GM23338 (cell line): ENCODE measurements around the gene SYNE1. TPM values are rescaled to one million over a fixed set of nuclear protein-coding genes. Genes with fewer than 3 reads are reported as not detected.

Experiments used
- ATAC-seq: fragments of 200-7000 bp; cut with Tn5 transposase; 3 replicates; pipeline ENCODE4 v1.9.1; 2020
- DNase-seq: peaks from one replicate; pipeline ENCODE4 v3.0.0-alpha.2; 2015; ENCODE audit warnings: low spot score
- H2AFZ ChIP-seq: fragments of 200-600 bp; sonication (generic); 2 replicates; pipeline ENCODE4 v1.8.0; 2016; ENCODE audit warnings: antibody characterized with exemption, mild to moderate bottlenecking, moderate library complexity
- H3F3A ChIP-seq: fragments of 200-600 bp; sonication (generic); replicated peaks from 2 replicates; pipeline ENCODE4 v1.8.0; 2017; ENCODE audit warnings: antibody characterized with exemption, mixed run types, low read depth
- H3K27ac ChIP-seq: fragments of 200-600 bp; sonication (generic); 2 replicates; pipeline ENCODE4 v1.6.1; 2016; ENCODE audit warnings: low read depth
- H3K27me3 ChIP-seq: fragments of 200-600 bp; sonication (generic); 2 replicates; pipeline ENCODE4 v1.8.0; 2016; ENCODE audit warnings: mild to moderate bottlenecking, mixed run types, moderate library complexity; ENCODE audit not compliant: insufficient read depth
- H3K36me3 ChIP-seq: fragments of 200-600 bp; sonication (generic); 2 replicates; pipeline ENCODE4 v1.8.0; 2016; ENCODE audit warnings: mild to moderate bottlenecking; ENCODE audit not compliant: insufficient read depth
- H3K4me1 ChIP-seq: fragments of 200-600 bp; sonication (generic); 2 replicates; pipeline ENCODE4 v1.8.0; 2016; ENCODE audit warnings: mild to moderate bottlenecking, moderate library complexity; ENCODE audit not compliant: insufficient read depth
- H3K4me2 ChIP-seq: fragments of 200-600 bp; sonication (generic); 2 replicates; pipeline ENCODE4 v1.7.1; 2017; ENCODE audit warnings: mixed run types
- H3K4me3 ChIP-seq: fragments of 200-600 bp; sonication (generic); 2 replicates; pipeline ENCODE4 v1.6.1; 2016; ENCODE audit warnings: mixed run types
- H3K79me2 ChIP-seq: fragments of 200-600 bp; sonication (generic); replicated peaks from 2 replicates; pipeline ENCODE4 v1.8.0; 2017; ENCODE audit warnings: mild to moderate bottlenecking; ENCODE audit not compliant: insufficient read depth
- H3K9me2 ChIP-seq: fragments of 200-600 bp; sonication (generic); 2 replicates; pipeline ENCODE4 v1.8.0; 2017; ENCODE audit not compliant: insufficient read depth
- H4K20me1 ChIP-seq: fragments of 200-600 bp; sonication (generic); replicated peaks from 2 replicates; pipeline ENCODE4 v1.8.0; 2017; ENCODE audit warnings: mild to moderate bottlenecking; ENCODE audit not compliant: insufficient read depth
- H3K27ac Mint-ChIP-seq: 2 replicates; pipeline ENCODE4 v1.8.0; 2020; ENCODE audit warnings: inconsistent platforms, mild to moderate bottlenecking, moderate library complexity, mixed read lengths
- H3K27me3 Mint-ChIP-seq: 3 replicates; pipeline ENCODE4 v1.8.0; 2022; ENCODE audit warnings: low read depth, mild to moderate bottlenecking, moderate library complexity, mixed read lengths, inconsistent platforms; ENCODE audit not compliant: insufficient read depth, poor library complexity
- H3K36me3 Mint-ChIP-seq: 3 replicates; pipeline ENCODE4 v1.8.0; 2021; ENCODE audit warnings: low read depth, mild to moderate bottlenecking, inconsistent platforms, moderate library complexity, mixed read lengths
- H3K4me1 Mint-ChIP-seq: 3 replicates; pipeline ENCODE4 v1.8.0; 2020; ENCODE audit warnings: mild to moderate bottlenecking, inconsistent platforms, mixed read lengths
- H3K4me3 Mint-ChIP-seq: 3 replicates; pipeline ENCODE4 v1.8.0; 2021; ENCODE audit warnings: moderate library complexity, mild to moderate bottlenecking, inconsistent platforms, mixed read lengths
- H3K9me3 Mint-ChIP-seq: 3 replicates; pipeline ENCODE4 v1.8.0; 2020; ENCODE audit warnings: moderate library complexity, mild to moderate bottlenecking, inconsistent platforms, mixed read lengths
- CREB1 ChIP-seq: fragments of 250-450 bp; sonication (Bioruptor Pico); IDR thresholded peaks from 2 replicates; pipeline ENCODE4 v1.5.0; 2020; ENCODE audit warnings: low read depth, mild to moderate bottlenecking, moderate library complexity
- CTCF ChIP-seq, 2 experiments: fragments of 200-600 bp in 1 of 2; sonication (generic) in 1 of 2; conservative IDR thresholded peaks; 2 replicates each; pipeline versions ENCODE4 v1.5.1 to v1.6.1; 2016 to 2017; ENCODE audit warnings: antibody characterized with exemption in 2 of 2, low read depth in 2 of 2, mild to moderate bottlenecking in 2 of 2, moderate library complexity in 1 of 2
- EZH2 ChIP-seq: fragments of 200-600 bp; sonication (generic); IDR thresholded peaks from one replicate; pipeline ENCODE4 v1.8.0; 2017; ENCODE audit warnings: antibody characterized with exemption, mild to moderate bottlenecking, low read depth; ENCODE audit not compliant: unreplicated experiment
- EZH2phosphoT487 ChIP-seq: fragments of 200-600 bp; sonication (generic); IDR thresholded peaks from one replicate; pipeline ENCODE4 v1.8.1; 2018; ENCODE audit warnings: antibody characterized with exemption; ENCODE audit not compliant: unreplicated experiment
- JUNB ChIP-seq: IDR thresholded peaks from one replicate; pipeline ENCODE4 v1.6.1; 2016; ENCODE audit warnings: antibody characterized with exemption; ENCODE audit not compliant: unreplicated experiment
- NANOG ChIP-seq: IDR thresholded peaks from 2 replicates; pipeline ENCODE4 v1.6.1; 2016; ENCODE audit warnings: antibody characterized with exemption, borderline replicate concordance
- POLR2AphosphoS5 ChIP-seq: IDR thresholded peaks from 2 replicates; pipeline ENCODE4 v1.6.1; 2016; ENCODE audit warnings: antibody characterized with exemption, low read depth
- REST ChIP-seq: IDR thresholded peaks from one replicate; pipeline ENCODE4 v1.6.1; 2018; ENCODE audit warnings: antibody characterized with exemption; ENCODE audit not compliant: unreplicated experiment
- ZNF114 ChIP-seq: fragments of 250-450 bp; sonication (Bioruptor Pico); IDR thresholded peaks from 2 replicates; pipeline ENCODE4 v1.5.0; 2020; ENCODE audit warnings: mild to moderate bottlenecking, moderate library complexity
- ZNF331 ChIP-seq: fragments of 250-450 bp; sonication (Bioruptor Pico); IDR thresholded peaks from 2 replicates; pipeline ENCODE4 v1.5.0; 2020; ENCODE audit warnings: low read depth, mild to moderate bottlenecking, moderate library complexity
- ZNF462 ChIP-seq: fragments of 250-450 bp; sonication (Bioruptor Pico); IDR thresholded peaks from 2 replicates; pipeline ENCODE4 v1.5.0; 2020; ENCODE audit warnings: mild to moderate bottlenecking, moderate library complexity
- polyA plus RNA-seq: library from polyadenylated mRNA; unstranded; fragments of >200 nt; fragmentation: Nextera tagmentation; extraction: Ambion mirVana; gene quantifications from 2 replicates; pipeline ENCODE4 v1.2.1, GENCODE V29; 2016
- total RNA-seq: library from RNA; depleted of rRNA; stranded (reverse); fragments of >200 nt; shearing (Covaris generic); gene quantifications from 2 replicates; pipeline ENCODE4 v1.2.3, GENCODE V29; 2014

Gene SYNE1
- total and polyA plus RNA-seq, 2 experiments from 2014 or later, result 3.9 to 13.6 TPM

- TF ChIP-seq REST, result no peak
Measured at GRCh38 chr6:152508477-152508876, 128.7 kb downstream of the SYNE1 start (continued).

GRCh38 chr6:152503546-152503945 is 133.6 kb downstream of the SYNE1 start:
- no peak overlapping the region for H3K4me3 Mint-ChIP-seq
- Histone ChIP-seq H2AFZ (no peak overlapping the region), H3K79me2 (no peaks in the 10 kb centered on the region), H3K4me1 (no peaks in the 10 kb centered on the region), H3F3A (no peaks in the 10 kb centered on the region), H3K9me2 (no peaks in the 10 kb centered on the region), H3K4me2 (no peak overlapping the region), H3K27me3 (no peaks in the 10 kb centered on the region), H3K4me3 (no peak overlapping the region), H3K36me3 (no peaks in the 10 kb centered on the region), H4K20me1 (no peaks in the 10 kb centered on the region), H3K27ac (no peak overlapping the region)
- H3K27ac Mint-ChIP-seq, result no peak overlapping the region
- ATAC-seq (no peak), DNase-seq (no peak)
- H3K36me3 Mint-ChIP-seq, result no peaks in the 10 kb centered on the region
- no peaks in the 10 kb centered on the region for H3K4me1 Mint-ChIP-seq
- no peaks in the 10 kb centered on the region for H3K27me3 Mint-ChIP-seq
- H3K9me3 Mint-ChIP-seq, result no peaks in the 10 kb centered on the region
- TF ChIP-seq EZH2 (no peak), JUNB (no peak), ZNF331 (CRISPR knock-in tag) (no peak), REST (no peak), POLR2AphosphoS5 (no peak), ZNF114 (CRISPR knock-in tag) (no peak), NANOG (no peak), CREB1 (CRISPR knock-in tag) (no peak), EZH2phosphoT487 (no peak), CTCF (conservative IDR thresholded peaks at IDR 0.05; ENCODE audit: low read depth in 2 of 2) (no peak), ZNF462 (CRISPR knock-in tag) (no peak)
